HuH-7 (cell line): Measurements from ENCODE around the gene CDK10.

Source experiments
- DNase-seq: peaks from one replicate; pipeline ENCODE4 v3.0.0; 2011; ENCODE audit warnings: low spot score

Gene CDK10

GRCh38 chr16:89712274-89712781, 25.8 kb downstream of the CDK10 start:
- no peak for DNase-seq

- DNase-seq: no peak
These were observed 30.0 kb downstream of the CDK10 start for GRCh38 chr16:89716493-89716892.

- DNase-seq: no peak
These were observed 30.6 kb downstream of the CDK10 start for GRCh38 chr16:89716916-89717687.

- DNase-seq: no peak
These were observed 31.4 kb downstream of the CDK10 start for GRCh38 chr16:89717688-89718505.

- DNase-seq: peak; percentile 83
These were observed 34.0 kb downstream of the CDK10 start for GRCh38 chr16:89720551-89720812.

- peak; percentile 90 for DNase-seq
These were observed 34.5 kb downstream of the CDK10 start, which contains the start of the genes VPS9D1 and ZNF276 for GRCh38 chr16:89720813-89721545. Gene VPS9D1 (minus strand): TSS chr16:89720898. CDS start chr16:89720861, 37 bp downstream. Gene ZNF276 (plus strand): TSS chr16:89721537. CDS start chr16:89721641, 104 bp downstream.

- peak; percentile 72 for DNase-seq
These were observed 35.3 kb downstream of the CDK10 start for GRCh38 chr16:89721546-89722391.

GRCh38 chr16:89722392-89723278, 36.1 kb downstream of the CDK10 start:
- DNase-seq: no peak

GRCh38 chr16:89723279-89724250, 37.1 kb downstream of the CDK10 start:
- DNase-seq: no peak

- no peak for DNase-seq
These were observed 41.1 kb downstream of the CDK10 start for GRCh38 chr16:89727406-89728120.

- no peak for DNase-seq
These were observed 42.8 kb downstream of the CDK10 start for GRCh38 chr16:89729293-89729692.

GRCh38 chr16:89729863-89730593, 43.5 kb downstream of the CDK10 start:
- DNase-seq: no peak

GRCh38 chr16:89730610-89731234, 44.2 kb downstream of the CDK10 start:
- no peak for DNase-seq

GRCh38 chr16:89732142-89732917, 45.8 kb downstream of the CDK10 start:
- no peak for DNase-seq

GRCh38 chr16:89732918-89733242, 46.4 kb downstream of the CDK10 start:
- DNase-seq: no peak

GRCh38 chr16:89733322-89733721, 46.8 kb downstream of the CDK10 start:
- no peak for DNase-seq

- DNase-seq: no peak
These were observed 47.3 kb downstream of the CDK10 start for GRCh38 chr16:89733792-89734191.
